HL-60 (cell line): ENCODE data around the gene CSNK2A2.

Source experiments
- CTCF ChIP-seq: IDR thresholded peaks from one replicate; pipeline ENCODE4 v1.5.1; 2011; ENCODE audit warnings: low read length, control low read depth, inconsistent platforms; ENCODE audit not compliant: insufficient read depth
- GABPA ChIP-seq: IDR thresholded peaks from 2 replicates; pipeline ENCODE4 v1.6.1; 2012; ENCODE audit warnings: low read depth
- POLR2AphosphoS5 ChIP-seq: IDR thresholded peaks from 2 replicates; pipeline ENCODE4 v1.6.1; 2012; ENCODE audit warnings: low read depth
- TF ChIP-seq, protein P1 (sequence below): IDR thresholded peaks from 2 replicates; pipeline ENCODE4 v1.6.1; 2012; ENCODE audit warnings: low read depth; ENCODE audit not compliant: insufficient replicate concordance

- TF ChIP-seq CTCF (no peak), POLR2AphosphoS5 (no peak), GABPA (no peak)
- TF ChIP-seq, protein P1, sequence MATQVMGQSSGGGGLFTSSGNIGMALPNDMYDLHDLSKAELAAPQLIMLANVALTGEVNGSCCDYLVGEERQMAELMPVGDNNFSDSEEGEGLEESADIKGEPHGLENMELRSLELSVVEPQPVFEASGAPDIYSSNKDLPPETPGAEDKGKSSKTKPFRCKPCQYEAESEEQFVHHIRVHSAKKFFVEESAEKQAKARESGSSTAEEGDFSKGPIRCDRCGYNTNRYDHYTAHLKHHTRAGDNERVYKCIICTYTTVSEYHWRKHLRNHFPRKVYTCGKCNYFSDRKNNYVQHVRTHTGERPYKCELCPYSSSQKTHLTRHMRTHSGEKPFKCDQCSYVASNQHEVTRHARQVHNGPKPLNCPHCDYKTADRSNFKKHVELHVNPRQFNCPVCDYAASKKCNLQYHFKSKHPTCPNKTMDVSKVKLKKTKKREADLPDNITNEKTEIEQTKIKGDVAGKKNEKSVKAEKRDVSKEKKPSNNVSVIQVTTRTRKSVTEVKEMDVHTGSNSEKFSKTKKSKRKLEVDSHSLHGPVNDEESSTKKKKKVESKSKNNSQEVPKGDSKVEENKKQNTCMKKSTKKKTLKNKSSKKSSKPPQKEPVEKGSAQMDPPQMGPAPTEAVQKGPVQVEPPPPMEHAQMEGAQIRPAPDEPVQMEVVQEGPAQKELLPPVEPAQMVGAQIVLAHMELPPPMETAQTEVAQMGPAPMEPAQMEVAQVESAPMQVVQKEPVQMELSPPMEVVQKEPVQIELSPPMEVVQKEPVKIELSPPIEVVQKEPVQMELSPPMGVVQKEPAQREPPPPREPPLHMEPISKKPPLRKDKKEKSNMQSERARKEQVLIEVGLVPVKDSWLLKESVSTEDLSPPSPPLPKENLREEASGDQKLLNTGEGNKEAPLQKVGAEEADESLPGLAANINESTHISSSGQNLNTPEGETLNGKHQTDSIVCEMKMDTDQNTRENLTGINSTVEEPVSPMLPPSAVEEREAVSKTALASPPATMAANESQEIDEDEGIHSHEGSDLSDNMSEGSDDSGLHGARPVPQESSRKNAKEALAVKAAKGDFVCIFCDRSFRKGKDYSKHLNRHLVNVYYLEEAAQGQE = no peak
Observed at GRCh38 chr16:58148099-58148498, 49.8 kb downstream of the CSNK2A2 start.
